HTR-8/SVneo (cell line): ENCODE measurements around the gene RAMP1.
A peak's percentile ranks its signal among the peaks of the same experiment; 100 is the strongest.
"Not testable (repeated sequence)": the region's sequence is repeated elsewhere in the genome, so short reads cannot be mapped to it uniquely, and the experiment has no call there.

ENCODE experiments used
- DNase-seq: peaks from one replicate; pipeline ENCODE4 v3.0.0; 2011; ENCODE audit warnings: low spot score, mixed read lengths; ENCODE audit not compliant: insufficient read length
- FAIRE-seq: peaks from 2 replicates; lab custom pipeline; 2011; peaks lifted over from hg19 to GRCh38; lab: Jason Lieb, UNC

Gene RAMP1

GRCh38 chr2:237859533-237860272, at the start of gene RAMP1:
Gene RAMP1, plus strand, starts transcription at chr2:237859623. Its CDS starts 53 bp downstream, at chr2:237859676.
- no peak for FAIRE-seq
- DNase-seq = no peak

GRCh38 chr2:237815637-237816036, 43.8 kb upstream of the RAMP1 start:
- DNase-seq = no peak
- FAIRE-seq = no peak

GRCh38 chr2:237816531-237816930, 42.9 kb upstream of the RAMP1 start:
- no peak for DNase-seq
- no peak for FAIRE-seq

DNA sequence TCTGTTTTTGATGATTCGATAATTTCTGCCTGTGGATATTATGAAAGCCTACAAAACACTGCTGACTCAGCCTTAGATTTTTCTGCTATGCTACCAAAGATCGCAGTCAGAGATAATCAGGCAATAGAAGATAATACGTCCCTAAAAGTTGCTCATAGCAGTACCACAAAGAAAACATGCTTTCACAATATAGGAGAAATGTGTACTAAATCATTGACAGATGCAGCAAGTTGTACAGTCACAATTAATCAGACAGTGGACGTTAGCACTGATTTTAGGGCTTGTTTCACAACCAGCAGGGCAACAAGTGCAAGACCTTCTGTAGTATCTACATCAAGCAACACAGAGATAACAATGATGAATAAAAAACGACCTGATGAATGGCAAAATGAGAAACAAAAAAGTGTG, 41.4 kb upstream of the RAMP1 start:
- DNase-seq (peak; percentile 14), FAIRE-seq (peak; percentile 46)

GRCh38 chr2:237819231-237819630, 40.2 kb upstream of the RAMP1 start:
- FAIRE-seq = no peak
- no peak for DNase-seq

DNA sequence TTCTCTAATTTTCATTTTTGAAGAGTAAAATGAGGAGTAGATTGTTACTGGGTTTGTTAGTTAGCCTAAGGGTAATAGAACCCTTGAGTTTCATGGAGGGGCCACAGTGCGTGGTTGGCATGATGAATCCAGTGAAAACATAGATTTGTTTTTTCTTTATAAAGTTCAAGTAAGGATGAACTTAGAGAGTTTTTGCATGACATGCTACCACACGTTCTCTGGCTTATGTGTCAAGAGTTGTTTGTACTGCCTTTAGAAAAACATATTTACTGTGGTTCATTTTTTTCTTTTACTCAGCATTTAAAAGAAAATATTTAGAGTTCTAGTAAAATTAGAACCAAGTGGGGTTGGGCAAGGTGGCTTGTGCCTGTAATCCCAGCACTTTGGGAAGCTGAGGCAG, 39.0 kb upstream of the RAMP1 start:
- FAIRE-seq = no peak
- DNase-seq = no peak

- FAIRE-seq = no peak
Measured at GRCh38 chr2:237823544-237823943, 35.9 kb upstream of the RAMP1 start.

DNA sequence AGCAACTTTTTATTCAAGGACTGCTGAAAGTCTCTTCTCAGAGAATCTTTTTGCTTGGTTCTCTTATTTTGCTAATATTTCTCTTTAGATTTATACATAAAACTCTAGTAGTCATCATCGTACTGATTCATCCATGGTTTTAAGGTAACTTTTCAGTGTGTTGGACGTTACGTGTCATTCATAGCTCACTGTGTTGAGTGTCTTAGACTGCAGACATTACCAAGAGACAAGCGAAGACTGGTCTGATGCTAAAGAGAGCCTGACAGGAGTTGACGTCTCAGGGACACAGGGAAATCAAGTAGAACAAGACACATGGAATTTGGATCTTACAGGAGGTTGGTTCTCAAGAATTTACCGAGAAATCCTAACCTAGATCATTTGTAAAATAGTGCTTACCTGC, 35.3 kb upstream of the RAMP1 start:
- DNase-seq = no peak
- FAIRE-seq = no peak

More at GRCh38 chr2:237823544-237823943, 35.9 kb upstream of the RAMP1 start:
- DNase-seq = no peak

DNA sequence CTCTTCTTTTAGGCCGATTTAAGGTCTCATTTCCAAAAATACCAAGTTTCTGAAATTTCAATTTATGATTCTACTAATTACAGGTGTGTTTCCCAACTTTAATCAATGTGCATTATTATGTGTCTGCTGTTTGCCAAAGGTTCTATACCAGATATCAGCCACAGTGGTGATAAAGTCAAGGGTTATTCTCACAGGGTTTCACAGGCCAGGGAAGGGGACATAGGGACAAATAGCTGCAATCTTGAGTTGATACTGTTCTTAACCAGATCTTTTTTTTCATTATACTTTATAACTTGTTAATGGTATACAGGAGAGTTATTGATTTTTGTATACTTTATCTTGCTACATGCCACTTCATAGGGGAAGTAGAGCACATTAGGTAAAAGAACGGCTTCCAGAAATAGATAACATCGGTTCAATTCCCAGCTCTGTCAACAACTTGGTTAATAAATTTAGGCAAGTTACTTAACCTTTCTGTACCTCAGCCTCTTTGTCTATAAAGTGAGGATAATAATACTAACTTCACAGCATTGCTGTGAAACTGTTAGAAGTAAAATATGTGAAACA, 31.9 kb upstream of the RAMP1 start:
- DNase-seq (no peak), FAIRE-seq (no peak)

GRCh38 chr2:237830522-237830921, 28.9 kb upstream of the RAMP1 start:
- DNase-seq (no peak), FAIRE-seq (no peak)

DNA sequence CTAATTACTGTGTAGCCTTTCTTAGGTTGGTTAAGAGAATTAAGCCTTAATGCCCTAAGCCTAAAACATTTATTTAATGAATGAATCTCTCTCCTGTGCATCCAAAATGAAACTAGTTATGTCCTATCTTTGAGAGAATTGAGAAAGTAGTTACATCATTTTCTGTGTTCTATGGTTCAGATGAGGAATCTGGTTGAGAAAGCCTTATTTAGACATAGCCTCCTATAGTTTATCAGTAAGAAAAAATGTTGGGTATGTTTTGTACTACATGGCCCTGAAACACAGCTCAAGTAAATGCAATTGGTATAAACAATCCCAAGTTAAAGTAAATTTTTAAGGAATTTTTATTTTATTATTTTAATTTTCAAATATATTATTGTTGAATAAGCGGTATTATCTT, 25.9 kb upstream of the RAMP1 start:
- DNase-seq (no peak), FAIRE-seq (no peak)

DNA sequence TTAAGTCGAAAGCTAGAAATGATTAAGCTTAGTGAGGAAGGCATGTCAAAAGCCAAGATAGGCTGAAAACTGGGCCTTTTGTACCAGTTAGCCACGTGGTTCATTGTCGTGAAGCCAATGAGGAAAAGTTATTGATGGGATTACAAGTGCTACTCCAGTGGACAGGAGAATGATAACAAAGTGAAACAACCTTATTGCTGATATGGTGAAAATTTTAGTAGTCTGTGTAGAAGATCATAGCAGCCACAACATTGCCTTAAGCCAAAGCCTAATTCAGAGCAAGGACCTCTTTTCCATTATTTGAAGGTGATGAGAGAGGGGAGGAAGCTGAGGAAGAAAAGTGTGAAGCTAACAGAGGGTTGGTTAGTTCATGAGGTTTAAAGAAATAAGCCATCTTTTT, 24.1 kb upstream of the RAMP1 start:
- FAIRE-seq = no peak
- no peak for DNase-seq

GRCh38 chr2:237841051-237841450, 18.4 kb upstream of the RAMP1 start:
- no peak for FAIRE-seq

GRCh38 chr2:237848940-237849339, 10.5 kb upstream of the RAMP1 start:
- not testable (repeated sequence) for FAIRE-seq, DNase-seq

More at GRCh38 chr2:237841051-237841450, 18.4 kb upstream of the RAMP1 start:
- no peak for DNase-seq

DNA sequence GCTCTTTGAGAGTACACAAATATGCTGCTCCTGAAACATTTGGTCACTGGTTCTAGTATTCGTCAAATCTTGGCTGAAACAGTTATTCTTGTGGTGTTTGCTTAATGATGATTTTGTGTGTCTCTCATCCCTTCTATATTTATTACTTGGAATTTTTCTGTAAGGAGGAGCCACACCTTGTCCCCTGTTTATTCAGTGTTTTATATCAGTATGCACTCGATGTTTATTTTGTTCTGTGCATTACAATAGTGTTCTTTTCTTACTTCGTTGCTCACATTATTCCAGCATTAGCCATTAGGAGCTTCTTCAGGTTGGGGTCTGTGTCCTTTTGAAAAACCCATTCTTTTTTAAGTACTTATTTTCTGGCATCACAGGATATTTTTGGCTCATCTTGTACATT, 5.1 kb upstream of the RAMP1 start:
- no peak for DNase-seq
- no peak for FAIRE-seq

DNA sequence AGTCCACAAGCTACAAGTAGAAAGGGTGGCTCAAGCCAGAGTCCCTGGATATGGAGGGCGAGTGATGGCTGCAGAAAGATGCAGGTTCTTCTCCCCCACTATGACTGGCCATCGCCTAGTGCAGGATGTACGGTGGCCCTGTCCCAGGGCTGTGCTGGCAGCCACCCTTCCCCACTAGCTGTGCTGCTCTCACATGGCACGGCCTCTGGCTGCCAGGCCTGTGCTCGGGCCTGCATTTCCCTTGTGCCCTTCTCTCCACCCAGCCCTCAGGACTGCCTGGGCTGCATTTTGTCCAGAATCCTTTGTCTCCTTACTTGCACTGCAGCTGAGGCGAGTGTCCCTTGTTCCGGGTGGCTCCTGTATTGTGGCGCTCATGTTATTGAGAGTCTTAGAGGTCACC, 1.6 kb upstream of the RAMP1 start:
- FAIRE-seq = no peak
- DNase-seq = no peak

- FAIRE-seq = peak; percentile 85
Measured at GRCh38 chr2:237858294-237859081, 935 bp upstream of the RAMP1 start.

GRCh38 chr2:237859082-237859433, 365 bp upstream of the RAMP1 start:
- DNase-seq = no peak
- no peak for FAIRE-seq

More at GRCh38 chr2:237858294-237859081, 935 bp upstream of the RAMP1 start:
- peak; percentile 87 for DNase-seq

DNA sequence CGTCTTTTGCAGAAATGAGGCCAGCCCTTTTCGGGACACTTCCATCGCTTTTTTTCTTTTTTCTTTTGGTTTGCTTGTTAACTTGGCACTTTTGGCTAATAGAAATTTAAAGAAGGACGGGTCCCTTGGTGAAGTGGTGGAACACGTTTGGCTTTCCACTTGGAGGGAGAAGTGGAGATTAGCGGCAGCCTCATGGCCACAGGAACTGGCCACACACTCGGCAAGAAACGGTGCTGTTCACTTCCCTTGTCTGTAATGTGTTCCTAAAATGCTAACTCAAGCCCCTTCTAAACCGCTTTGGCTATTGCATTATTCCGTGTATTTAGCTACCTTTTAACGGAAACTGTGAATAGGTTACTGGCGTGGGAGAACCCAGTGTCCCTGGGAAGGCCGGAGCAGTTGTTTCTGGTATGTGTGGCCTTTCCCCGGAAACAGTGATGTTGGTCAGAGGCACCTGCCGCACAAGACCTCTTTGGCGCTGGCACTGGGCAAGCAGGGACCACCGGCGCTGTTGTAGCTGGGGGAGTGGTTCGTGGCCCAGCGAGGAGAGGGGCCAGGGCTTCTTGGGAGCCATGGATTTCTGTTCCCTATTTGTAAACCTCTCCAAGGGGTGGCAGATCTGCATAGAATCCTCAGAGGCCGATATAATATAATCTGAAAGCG, 981 bp downstream of the RAMP1 start:
- FAIRE-seq (no peak), DNase-seq (no peak)

DNA sequence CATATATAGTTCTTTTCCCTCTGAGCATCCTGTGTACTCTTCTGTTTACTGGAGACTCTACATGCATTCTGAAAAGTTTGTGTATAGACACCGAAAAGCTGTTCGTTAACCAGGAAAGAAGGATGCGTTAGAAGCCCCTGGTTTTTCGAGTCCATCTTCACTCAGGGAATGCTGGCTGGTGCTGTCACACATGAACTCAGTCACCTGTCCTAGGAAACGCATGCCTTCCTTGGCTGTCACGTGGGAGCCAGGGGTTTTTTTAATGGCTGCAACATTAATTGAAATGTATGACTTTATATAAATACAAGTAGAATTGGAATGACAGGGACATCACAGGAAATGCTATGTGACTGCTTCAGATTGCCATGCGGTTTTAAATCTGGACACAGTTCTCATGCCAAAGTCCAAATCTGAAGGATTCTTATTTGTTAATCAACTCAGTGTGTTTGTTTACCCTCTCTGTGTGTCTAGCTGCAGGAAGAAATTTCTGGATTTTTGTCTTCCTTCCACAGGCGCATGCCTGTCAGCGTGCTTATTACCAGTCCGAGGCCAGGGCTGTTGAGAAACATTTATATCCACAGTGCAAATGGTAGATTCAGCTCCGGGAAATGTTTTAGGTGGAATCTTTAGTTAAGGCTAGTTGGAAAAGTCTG, 2.6 kb downstream of the RAMP1 start:
- FAIRE-seq (no peak), DNase-seq (no peak)
